Esophagus squamous epithelium (tissue), 5 donors: Measurements from ENCODE around the gene POLD2. TPM values are rescaled to one million over a fixed set of nuclear protein-coding genes. Genes with fewer than 3 reads are reported as not detected.

Experiments used
- DNase-seq: peaks from one replicate; lab custom pipeline; 2025; lab: John Stamatoyannopoulos, UW
- H3K27ac ChIP-seq, 4 donors: fragments of 200-600 bp; sonication (generic); one replicate each; pipeline ENCODE4 v1.5.1; 2016 to 2019; ENCODE audit warnings: mild to moderate bottlenecking in 1 of 4
- H3K27me3 ChIP-seq, 4 donors: fragments of 200-600 bp; sonication (generic); 1 replicate in 3 of 4; 2 replicates in 1 of 4; pipeline versions ENCODE4 v1.5.1 to v1.6.0; 2017 to 2021; ENCODE audit warnings: antibody characterized with exemption in 1 of 4
- H3K36me3 ChIP-seq, 3 donors: fragments of 200-600 bp; sonication (generic); one replicate each; pipeline ENCODE4 v1.5.1; 2016 to 2019
- H3K4me1 ChIP-seq, 3 donors: fragments of 200-600 bp; sonication (generic); one replicate each; pipeline ENCODE4 v1.5.1; 2017 to 2019
- H3K4me3 ChIP-seq, 4 donors: fragments of 200-600 bp; sonication (generic); 1 replicate in 3 of 4; 2 replicates in 1 of 4; pipeline ENCODE4 v1.5.1; 2016 to 2019; ENCODE audit warnings: mild to moderate bottlenecking in 2 of 4, moderate library complexity in 1 of 4
- H3K9me3 ChIP-seq, 3 donors: fragments of 200-600 bp; sonication (generic); one replicate each; pipeline ENCODE4 v1.5.1; 2016 to 2019
- POLR2A ChIP-seq, 4 donors: fragments of 450-650 bp; IDR thresholded peaks; one replicate each; pipeline ENCODE4 v1.6.1; 2017; ENCODE audit warnings: antibody characterized with exemption in 4 of 4, mild to moderate bottlenecking in 4 of 4, moderate library complexity in 3 of 4
- WGBS, 2 donors: methylation state at CpG; one replicate each; pipeline ENCODE4 v1.1.5; 2018; 5-methylcytosine and 5-hydroxymethylcytosine counted together
- intact Hi-C: fragments of 100-400 bp; cut with DNase I; formaldehyde crosslinking; loops from one replicate; pipeline ENCODE4 v1.15.0; 2022
- total RNA-seq, 4 donors: library from RNA; depleted of rRNA; stranded (reverse); fragments of >200 nt; gene quantifications; one replicate each; pipeline ENCODE4 v1.1.0, GENCODE V29; 2016
- TF ChIP-seq, protein P1 (sequence below), 6 experiments: fragments of 450-650 bp in 4 of 6; fragments of 200-600 bp in 2 of 6; sonication (generic) in 2 of 6; IDR thresholded peaks; one replicate each; pipeline ENCODE4 v1.5.1; 2016 to 2019; ENCODE audit warnings: antibody characterized with exemption in 6 of 6, mild to moderate bottlenecking in 4 of 6, moderate library complexity in 4 of 6
- donor health status: DM: yes; HTN: yes; CAD: no.

The POLD2 gene
- total RNA-seq, 4 donors from 2014 or later = 71.2 to 164 (median 89.5) TPM

DNA sequence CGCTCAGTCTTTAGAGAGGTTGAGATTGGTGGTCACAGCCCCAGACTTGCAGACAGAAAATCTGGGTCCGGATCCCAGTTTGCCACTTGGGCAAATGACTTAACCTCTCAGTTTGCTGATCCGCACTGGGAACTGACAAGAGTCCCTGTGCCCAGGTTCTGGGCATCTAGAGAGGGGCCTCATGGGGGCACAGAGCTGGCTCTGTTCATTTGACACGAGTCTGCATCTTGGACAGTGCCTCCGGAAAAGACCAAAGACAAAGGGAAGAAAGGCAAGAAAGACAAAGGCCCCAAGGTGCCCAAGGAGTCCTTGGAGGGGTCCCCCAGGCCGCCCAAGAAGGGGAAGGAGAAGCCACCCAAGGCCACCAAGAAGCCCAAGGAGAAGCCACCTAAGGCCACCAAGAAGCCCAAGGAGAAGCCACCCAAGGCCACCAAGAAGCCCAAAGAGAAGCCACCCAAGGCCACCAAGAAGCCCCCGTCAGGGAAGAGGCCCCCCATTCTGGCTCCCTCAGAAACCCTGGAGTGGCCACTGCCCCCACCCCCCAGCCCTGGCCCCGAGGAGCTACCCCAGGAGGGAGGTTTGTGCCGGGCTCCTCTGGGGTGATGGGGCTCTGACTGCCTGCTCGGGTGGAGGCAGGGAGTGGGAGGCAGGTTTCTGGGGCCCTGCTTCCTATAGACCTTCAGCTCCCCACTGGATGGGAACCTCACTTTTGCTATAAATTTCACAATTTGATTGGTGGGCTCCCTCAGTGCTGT, 16.9 kb downstream of the POLD2 start:
- H3K4me3 ChIP-seq = peak overlapping the region in 2 of 4 donors; percentile 63 to 67
- DNase-seq = no peak
- peak overlapping the region in 3 of 4 donors; percentile 85 to 92 (median 91) for H3K27ac ChIP-seq

DNA sequence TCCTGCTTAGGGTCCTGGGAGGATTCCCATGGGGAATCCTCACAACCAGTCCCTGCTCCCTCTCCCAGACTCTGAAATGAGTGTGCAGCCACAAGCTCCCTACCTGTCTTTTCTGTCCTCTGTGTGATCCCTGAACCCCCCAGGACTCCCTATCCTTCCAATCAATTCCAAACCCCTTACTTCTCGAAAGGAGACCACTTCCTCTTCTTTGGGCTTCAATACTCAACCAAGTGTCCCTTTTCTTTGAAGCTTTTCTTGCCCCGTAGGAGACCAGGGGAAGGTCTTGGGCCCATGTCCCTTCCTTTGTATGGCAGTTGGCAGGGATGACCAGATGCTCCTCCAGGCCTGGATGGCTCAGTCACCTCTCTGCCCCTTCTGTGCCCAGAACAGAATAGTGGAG, 17.5 kb downstream of the POLD2 start:
- peaks cover 0 to 28% (median 0%) of the 10 kb centered on the region in 4 donors for H3K27me3 ChIP-seq
- WGBS, 2 donors = 50 to 73% methylated on average over 2 of the region's 2 CpGs
- H3K36me3 ChIP-seq = peaks cover 0 to 42% (median 0%) of the 10 kb centered on the region in 3 donors
- intact Hi-C loops = no loop called here
- no peaks in the 10 kb centered on the region for H3K9me3 ChIP-seq
- H3K27ac ChIP-seq = peak overlapping the region; percentile 74 to 92 (median 88)
- H3K4me1 ChIP-seq = peaks cover 11 to 91% (median 58%) of the 10 kb centered on the region in 3 donors
- peak overlapping the region in 3 of 4 donors; percentile 1 to 67 (median 63) for H3K4me3 ChIP-seq
- TF ChIP-seq, protein P1, sequence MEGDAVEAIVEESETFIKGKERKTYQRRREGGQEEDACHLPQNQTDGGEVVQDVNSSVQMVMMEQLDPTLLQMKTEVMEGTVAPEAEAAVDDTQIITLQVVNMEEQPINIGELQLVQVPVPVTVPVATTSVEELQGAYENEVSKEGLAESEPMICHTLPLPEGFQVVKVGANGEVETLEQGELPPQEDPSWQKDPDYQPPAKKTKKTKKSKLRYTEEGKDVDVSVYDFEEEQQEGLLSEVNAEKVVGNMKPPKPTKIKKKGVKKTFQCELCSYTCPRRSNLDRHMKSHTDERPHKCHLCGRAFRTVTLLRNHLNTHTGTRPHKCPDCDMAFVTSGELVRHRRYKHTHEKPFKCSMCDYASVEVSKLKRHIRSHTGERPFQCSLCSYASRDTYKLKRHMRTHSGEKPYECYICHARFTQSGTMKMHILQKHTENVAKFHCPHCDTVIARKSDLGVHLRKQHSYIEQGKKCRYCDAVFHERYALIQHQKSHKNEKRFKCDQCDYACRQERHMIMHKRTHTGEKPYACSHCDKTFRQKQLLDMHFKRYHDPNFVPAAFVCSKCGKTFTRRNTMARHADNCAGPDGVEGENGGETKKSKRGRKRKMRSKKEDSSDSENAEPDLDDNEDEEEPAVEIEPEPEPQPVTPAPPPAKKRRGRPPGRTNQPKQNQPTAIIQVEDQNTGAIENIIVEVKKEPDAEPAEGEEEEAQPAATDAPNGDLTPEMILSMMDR (IDR thresholded peaks at IDR 0.05) = no peak
- TF ChIP-seq POLR2A (IDR thresholded peaks at IDR 0.05) = no peak
- DNase-seq = no peak

More for the DNA sequence above, 16.9 kb downstream of the POLD2 start:
- Histone ChIP-seq H3K27me3 (peaks cover 0 to 28% (median 0%) of the 10 kb centered on the region in 4 donors), H3K9me3 (no peaks in the 10 kb centered on the region), H3K4me1 (peaks cover 11 to 88% (median 52%) of the 10 kb centered on the region in 3 donors), H3K36me3 (peaks cover 0 to 48% (median 0%) of the 10 kb centered on the region in 3 donors)
- TF ChIP-seq POLR2A (IDR thresholded peaks at IDR 0.05) = no peak
- TF ChIP-seq, protein P1 (IDR thresholded peaks at IDR 0.05) = no peak
- WGBS, 2 donors = 81 to 91% methylated on average over 3 to 6 of the region's 10 CpGs
- intact Hi-C loops = no loop called here

DNA sequence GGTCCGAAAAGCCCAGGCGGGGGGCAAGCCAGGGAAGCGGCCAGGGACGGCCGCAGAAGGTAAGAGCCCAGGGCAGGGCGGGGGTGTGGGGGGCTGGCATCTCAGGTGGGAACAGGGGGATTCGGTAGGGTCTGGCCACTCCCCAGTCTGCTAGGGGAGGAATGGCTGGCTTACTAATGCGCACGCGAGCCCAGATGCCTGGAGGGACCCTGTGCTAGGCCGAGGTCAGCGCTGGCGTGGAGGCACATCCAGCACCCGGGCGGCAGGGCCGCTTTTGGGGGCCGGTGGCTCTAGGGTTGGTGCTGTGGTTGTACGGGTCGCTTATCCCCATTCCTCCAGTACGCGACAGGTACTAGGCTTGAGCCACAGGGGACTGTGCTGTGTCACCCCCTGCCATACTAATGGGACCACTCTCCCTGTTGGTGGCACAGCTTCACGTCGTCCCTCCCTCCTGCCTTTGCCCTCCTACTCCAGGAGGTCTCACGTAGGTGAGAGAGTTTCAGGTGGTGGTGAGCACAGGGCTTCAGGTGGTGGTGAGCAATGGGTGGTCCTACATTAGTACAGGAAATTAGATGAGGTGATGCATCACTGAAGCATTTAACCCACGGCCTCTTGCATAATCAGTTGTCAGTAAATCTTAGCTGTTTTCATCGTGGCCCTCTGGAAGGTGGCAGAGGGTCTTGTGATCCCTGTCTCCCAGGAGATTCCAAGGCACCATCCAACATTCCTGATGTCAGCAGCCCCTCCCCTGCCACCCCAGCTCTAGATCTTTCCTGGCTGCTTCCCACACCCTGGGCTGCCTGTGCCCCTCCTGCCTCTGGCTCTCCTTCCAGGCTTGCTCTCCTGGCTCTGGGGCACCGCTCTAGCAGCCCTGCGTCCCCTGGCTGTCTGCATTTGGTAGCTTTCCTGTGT, 18.2 kb downstream of the POLD2 start:
- WGBS, 2 donors = 28 to 37% methylated on average over 4 to 6 of the region's 28 CpGs
- Histone ChIP-seq H3K4me3 (peak overlapping the region; percentile 28 to 67 (median 54)), H3K27ac (peak overlapping the region; percentile 74 to 92 (median 88)), H3K36me3 (peaks cover 0 to 35% (median 0%) of the 10 kb centered on the region in 3 donors), H3K9me3 (no peaks in the 10 kb centered on the region), H3K27me3 (peaks cover 0 to 28% (median 0%) of the 10 kb centered on the region in 4 donors), H3K4me1 (peaks cover 11 to 91% (median 63%) of the 10 kb centered on the region in 3 donors)
- intact Hi-C loops = no loop called here
- no peak for DNase-seq
- TF ChIP-seq, protein P1 (IDR thresholded peaks at IDR 0.05) = no peak
- TF ChIP-seq POLR2A (IDR thresholded peaks at IDR 0.05) = no peak

DNA sequence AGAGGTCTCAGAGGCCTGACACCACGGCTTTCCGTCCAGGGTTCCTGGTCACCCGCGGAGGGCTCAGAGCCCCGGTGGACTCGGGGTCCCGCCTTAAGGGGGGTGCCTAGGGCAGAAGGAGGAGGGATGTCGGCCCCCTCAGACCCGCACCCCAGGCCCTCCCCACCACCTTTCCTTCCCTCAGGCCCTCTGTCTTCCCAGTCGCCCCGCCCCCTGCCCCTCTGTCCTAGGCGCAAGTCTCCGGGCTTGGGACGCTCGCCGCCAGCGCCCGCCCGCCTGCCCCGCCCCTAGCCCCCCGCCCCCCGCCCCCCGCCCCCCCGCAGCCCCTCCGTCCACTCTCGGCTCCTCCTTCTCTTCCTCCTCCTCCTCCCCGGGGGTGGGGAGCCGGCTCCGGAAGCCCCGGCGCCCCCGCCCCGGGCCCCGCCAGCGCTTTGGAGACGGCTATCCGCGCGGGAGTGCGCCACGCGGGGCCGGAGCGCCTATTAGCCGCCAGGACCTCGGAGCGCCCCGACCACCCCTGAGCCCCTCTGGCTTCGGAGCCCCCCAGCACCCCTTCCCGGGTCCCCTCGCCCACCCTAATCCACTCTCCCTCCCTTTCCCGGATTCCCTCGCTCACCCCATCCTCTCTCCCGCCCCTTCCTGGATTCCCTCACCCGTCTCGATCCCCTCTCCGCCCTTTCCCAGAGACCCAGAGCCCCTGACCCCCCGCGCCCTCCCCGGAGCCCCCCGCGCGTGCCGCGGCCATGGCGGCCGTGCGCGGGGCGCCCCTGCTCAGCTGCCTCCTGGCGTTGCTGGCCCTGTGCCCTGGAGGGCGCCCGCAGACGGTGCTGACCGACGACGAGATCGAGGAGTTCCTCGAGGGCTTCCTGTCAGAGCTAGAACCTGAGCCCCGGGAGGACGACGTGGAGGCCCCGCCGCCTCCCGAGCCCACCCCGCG, 19.2 kb downstream of the POLD2 start, which contains the start of gene AEBP1:
TSS of gene AEBP1 (plus strand) at position 423 of the 937 bp plus-strand sequence. CDS start at position 744, 321 bp downstream.
- Histone ChIP-seq H3K4me3 (peak within 1 kb of the TSS; percentile 28 to 67 (median 54)), H3K4me1 (peaks cover 11 to 86% (median 63%) of the 10 kb centered on the region in 3 donors), H3K27me3 (peaks cover 0 to 28% (median 0%) of the 10 kb centered on the region in 4 donors), H3K27ac (peak within 1 kb of the TSS; percentile 74 to 92 (median 88)), H3K9me3 (no peaks in the 10 kb centered on the region), H3K36me3 (peaks cover 0 to 25% (median 0%) of the 10 kb centered on the region in 3 donors)
- DNase-seq = no peak
- WGBS, 2 donors = 48% methylated on average over 5 of the region's 87 CpGs; no CpG with 5 or more reads in 1 of the 2 donors
- intact Hi-C loops = no loop called here
- TF ChIP-seq POLR2A (IDR thresholded peaks at IDR 0.05) = peak in 1 of 4 donors; percentile 33
- TF ChIP-seq, protein P1 (IDR thresholded peaks at IDR 0.05) = no peak
